ENCODE measurements around the gene POLR2B.
A peak's percentile ranks its signal among the peaks of the same experiment; 100 is the strongest.
"Not testable (repeated sequence)": the region's sequence is repeated elsewhere in the genome, so short reads cannot be mapped to it uniquely, and the experiment has no call there.

POLR2B gene

DNA sequence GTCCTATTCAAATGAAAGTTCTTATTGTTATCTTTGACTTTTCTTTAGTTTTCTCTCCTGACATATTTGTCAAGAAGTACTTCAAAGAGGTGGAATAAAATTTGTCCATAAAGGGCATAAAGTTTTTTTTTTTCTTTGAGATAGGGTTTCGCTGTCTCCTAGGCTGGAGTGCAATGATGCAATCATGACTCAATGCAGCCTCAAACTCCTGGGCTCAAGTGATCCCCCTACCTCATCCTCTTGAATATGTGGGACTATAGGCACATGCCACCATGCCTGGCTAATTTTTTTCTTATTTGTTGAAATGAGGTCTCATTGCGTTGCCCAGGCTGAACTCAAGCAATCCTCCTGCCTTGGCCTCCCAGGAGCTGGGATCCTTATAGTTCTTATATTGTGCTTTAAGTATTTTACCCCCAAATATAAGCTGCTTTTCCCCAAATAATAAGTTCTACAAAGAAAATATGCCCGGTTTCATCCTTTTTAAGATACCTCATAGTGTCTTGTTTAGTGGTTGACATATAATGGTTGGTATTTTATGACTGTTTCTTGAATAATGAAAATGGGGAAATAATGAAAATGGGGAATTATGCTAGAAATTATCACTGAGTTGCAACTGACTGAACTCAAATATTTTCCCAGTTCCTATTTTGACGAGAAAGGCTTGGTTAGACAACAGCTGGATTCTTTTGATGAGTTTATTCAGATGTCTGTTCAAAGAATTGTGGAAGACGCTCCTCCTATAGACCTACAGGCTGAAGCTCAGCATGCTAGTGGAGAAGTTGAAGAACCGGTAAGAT lies 11.6 kb downstream of the POLR2B start:
- DNase-seq: no peak

DNA sequence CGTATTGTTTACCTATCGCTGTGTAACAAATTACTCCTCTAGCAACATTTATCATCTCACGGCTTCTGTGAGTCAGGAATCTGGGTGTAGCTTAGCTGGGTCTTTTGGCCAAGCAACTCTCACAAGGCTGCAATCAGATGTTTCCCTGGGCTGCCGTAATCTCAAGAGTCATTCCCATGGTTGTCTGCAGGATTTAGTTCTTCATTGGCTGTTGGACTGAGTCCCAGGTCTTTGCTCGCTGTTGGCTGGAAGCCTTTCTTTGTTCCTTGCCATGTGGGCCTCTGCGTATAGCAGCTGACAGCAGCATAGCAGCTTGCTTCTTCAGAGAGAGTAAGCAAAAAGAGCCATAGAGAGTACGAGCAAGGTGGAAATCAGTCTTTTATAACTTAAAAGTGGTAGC lies 16.8 kb downstream of the POLR2B start:
- peak; percentile 6 to 50 for DNase-seq

DNA sequence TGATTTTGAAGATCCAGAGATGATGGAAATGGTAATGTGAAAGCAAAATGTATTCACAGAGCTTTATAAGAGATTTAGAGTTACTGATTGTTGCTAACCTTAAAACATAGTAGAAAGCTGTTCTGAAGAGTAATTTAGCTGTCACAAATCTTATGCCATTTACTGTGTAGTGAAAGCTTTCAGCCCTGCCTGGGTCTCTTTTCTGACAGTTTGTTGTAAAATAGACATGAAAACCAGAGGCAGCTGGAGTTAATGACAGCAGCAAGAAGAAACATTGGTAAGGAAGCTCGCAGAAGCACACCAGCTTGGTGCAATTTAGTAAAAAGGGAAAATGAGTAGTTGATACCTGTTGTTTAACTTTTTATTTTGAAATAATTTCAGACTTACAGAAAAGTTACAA lies 21.1 kb downstream of the POLR2B start:
- DNase-seq: no peak

DNA sequence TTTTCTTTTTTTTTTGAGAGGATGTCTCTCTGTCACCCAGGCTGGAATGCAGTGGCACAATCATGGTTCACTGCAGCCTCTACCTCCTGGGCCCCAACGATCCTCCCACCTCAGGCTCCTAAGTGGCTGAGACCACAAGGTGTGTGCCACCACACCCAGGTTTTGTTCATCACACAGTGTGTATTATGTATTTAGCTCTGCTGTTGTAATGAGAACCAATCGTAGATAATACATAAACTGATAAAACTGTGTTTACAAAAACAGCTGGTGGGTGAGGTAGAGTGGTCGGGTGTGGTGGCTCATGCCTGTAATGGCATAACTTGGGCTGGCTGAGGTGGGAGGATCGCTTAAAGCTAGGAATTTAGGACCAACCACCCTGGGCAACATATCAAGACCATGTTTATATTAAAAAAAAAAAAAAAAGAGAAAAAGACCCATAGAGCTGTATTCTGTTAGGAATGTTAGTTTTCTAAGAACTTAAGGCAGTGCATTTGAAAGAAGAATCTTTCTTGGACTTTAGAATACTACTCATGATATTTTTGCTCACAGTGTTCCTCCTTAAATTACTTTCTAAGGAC lies 34.9 kb downstream of the POLR2B start:
- no peak for DNase-seq

DNA sequence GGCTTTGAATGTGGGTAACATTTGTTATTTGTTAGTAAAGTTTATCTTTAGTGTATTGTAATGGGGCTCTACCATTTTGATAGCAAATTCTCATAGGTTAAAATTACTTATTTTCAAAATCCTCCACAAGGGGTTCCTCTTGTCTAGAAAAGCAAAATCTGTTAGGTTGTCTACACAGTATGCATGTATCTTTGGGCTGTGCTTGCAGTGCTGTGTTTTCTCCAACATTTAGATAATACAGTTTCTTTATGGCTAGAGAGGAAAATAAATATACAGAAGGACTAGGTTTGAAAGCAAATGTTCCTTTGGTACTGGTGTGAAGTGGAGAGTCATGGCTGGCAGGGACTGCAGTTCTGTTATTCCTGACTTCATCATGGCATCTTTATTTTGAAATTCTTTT lies 40.3 kb downstream of the POLR2B start:
- DNase-seq: no peak

DNA sequence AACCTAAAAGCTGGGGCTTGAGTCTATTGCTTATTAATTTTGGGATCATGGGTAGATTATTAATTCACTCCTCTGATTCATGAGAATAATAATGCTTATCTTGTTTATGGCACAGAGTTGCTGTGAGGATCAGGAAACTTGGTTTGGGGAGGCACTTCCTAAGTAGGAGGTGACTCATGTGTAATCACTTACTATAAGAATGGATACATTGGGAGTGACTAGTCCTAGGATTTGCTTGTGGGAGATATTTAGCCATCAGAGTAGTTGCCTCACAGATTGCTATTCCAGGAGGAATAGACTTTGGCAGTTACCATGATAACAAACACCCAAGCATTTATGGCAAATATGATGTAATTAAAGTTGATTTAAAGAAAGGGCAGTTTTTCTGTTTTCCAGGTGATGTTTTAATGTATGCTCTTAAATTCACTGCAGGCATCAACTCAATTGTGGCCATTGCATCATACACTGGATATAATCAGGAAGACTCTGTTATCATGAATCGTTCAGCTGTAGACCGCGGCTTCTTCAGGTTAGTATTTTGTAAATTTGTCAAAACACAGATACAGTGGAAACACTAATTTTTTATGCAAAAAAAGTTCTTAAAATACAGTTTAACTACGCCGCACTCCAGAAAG lies 41.9 kb downstream of the POLR2B start:
- DNase-seq: no peak

DNA sequence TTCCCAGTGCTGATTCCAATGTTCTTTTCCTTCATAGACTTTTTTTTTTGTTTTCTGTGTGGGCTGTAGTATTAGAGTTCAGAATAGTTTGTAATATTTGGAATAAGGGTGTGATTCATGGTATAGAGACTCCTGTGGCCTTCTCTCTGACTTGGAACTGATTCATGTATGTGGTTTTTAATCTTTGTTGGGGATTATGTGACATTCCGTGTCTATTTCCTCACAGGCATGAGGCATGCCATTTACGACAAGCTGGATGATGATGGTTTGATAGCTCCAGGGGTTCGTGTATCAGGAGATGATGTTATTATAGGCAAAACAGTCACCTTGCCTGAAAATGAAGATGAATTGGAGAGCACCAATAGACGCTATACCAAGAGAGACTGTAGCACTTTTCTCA lies 44.4 kb downstream of the POLR2B start:
- DNase-seq: no peak

DNA sequence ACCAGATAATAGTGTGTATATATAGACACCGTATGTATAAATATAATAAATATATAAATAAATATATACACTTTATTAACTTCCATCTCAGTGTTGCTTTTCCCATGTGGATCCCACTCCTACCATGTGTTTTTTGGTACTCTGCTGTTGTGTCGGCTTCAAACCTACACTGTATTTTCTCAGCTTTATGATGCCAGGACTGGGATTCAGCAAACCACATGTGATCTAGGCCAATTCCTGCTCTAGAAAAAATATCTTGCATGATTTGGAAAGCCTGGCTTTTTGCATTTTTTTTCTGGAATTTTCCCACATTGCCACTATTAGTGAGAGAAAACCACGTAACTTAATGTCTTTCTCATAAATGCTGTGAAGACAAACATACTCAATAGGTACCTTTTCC lies 55.8 kb downstream of the POLR2B start:
- no peak for DNase-seq

DNA sequence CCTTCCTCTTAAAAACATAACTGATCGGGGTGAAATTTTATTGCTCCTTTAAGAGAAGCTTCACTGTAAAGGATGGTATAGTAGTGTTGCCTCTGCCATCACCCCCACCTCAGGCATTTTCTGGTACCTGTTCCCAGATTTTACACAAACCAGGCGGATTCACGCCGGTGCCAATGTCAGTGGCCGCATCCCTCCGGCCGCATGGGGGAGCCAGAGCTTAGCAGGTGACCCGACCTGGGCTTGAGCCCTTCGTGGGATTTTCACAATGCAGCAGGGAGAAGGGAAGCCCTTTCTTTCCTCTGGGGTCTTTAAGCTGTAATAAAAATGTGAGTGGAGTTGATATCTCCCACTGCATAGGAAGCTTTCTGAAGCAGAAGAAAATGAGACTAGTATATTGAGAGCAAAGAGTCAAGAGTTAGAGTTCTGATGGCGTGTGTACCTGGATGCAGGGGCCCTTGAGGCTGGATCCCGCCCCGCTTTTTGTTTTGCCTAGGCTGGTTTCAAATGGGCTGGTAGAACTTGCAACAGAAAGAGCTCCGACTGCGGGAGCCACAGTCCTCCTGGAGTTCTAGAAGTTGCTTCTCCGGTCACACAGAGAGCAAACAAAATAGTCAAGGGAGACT lies 59.4 kb downstream of the POLR2B start:
- peak; percentile 12 to 16 for DNase-seq

DNA sequence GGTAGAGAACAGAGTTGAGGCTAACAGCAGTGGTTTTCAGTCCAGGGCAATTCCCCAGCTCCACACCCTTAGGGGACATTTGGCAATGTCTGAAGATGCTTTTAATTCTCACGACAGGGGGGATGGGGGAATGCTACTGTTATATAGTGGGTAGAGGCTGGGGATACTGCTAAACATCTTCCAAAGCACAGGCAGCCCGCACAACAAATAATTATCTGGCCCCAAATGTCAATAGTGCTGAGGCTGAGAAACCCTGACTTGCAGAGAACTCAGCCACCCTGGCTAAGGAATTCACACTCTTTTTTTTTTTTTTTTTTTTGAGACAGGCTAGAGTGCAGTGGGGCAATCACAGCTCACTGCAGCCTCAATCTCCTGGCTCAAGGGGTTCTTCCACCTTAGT lies 60.6 kb downstream of the POLR2B start:
- no peak for DNase-seq

DNA sequence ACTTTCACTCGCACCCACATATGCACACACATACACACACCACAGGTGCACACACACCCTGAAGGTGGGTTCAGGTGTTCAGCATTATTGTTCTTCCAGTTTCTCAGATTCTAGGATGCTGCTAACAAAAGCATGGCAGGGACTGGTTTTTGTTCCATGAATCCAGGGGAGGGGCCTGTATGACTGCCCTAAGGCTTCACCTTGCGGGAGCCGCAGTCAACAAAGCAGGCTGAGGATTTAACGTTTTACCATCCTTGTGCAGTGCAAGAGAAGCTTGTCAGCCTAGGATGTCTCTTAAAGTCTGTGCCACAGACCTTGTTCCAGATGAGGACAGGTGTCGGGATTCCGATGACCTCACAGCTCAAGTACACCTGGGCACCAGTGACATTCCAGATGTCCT lies 61.8 kb downstream of the POLR2B start:
- DNase-seq: no peak

DNA sequence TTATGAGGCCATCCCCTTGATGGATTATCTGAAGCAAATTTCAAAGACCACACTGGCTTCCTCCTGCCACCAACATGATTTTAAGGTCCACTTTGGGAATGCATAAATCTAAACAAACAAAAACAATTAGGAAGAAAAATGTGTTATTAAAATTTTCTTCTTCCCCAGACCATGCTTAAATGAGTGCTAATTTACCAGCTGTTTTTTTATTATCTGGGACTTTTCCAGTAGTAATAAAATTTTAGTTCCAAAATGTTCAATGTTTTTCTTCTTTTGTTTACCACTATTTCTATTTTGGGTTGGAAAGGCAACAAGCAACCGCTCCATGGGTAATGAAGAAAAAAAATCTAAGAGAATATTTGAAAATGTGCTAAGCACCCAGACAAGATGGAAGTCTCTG lies 62.3 kb downstream of the POLR2B start:
- DNase-seq: no peak

DNA sequence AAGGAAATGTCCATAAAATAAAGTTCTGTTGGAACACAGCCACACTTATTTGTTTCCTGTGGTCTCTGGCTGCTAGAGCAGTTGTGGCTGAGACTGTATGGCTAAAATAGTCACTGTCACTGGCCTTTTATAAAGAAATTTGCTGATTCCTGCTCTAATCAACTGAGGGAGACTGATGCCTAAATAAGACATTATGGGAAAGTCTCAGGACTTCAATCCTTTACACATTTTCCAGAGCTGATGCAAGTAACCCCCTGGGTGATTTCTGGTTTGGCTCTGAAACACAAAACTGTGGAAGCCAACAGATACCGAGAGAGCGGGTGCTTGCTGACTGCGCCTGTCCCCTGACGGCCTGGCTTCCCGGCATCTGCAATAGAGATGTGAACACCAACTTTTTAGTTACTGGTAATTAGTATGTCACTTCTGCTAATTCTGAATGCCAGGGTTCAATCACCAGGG lies 64.0 kb downstream of the POLR2B start:
- DNase-seq: no peak

DNA sequence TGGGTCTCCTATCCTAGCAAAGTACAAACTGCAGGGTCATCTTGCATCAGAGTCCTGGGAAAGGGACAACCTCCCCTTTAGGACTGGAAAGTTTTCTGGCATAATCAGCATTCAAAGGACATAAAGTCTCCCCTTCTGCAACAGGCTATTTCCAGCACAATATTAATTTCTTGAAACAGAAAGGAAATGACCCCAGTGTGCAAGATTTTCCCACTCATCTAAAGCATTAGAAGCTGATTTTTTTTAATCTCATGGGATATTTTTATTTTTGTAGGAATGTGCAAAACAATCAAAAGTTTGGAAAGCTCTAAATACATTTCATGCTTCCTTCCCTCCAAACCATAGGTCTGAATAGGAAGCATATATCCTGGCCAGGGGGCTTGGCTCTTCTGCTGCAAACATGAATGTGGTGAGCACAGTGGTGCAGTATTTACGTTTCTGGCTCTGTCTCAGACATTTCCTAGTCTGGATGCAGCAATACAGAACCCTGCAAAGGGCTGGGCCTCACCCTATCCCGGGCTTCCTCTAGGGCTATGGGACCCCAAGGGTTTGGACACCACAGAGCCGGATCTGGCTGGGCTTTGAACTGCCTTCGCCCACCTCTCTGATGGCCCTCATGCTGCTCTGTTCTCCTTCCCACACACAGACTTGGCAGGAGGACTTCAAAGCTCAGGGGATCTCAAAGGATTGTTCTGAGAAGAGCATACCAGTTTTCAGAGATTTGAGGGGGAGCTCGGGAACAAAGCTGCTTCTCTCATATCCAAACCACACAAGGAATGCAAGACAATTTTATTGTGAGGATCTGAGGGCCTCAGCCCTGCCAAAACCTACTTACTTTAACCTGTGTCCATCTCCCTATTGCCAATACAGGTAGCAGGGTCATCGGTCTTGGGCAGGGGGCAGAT lies 64.9 kb downstream of the POLR2B start:
- DNase-seq: no peak

DNA sequence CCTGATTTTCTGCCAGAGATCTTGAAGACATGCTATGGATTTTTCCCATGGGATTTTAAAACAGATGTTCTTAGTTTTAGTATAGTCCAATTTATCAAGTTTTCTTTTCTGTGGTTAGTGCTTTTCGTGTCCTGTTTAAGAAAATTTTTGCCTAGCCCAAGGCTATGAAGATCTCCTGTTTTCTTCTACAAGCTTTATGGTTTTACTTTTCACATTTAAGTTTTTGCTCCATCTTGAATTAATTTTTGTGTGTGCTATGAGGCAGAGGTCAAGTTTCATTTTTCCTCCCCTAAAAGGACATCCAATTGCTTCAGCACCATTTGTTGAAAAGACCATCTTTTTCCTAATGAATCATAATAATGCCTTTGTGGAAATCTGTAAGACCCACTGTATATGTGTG lies 65.6 kb downstream of the POLR2B start:
- no peak for DNase-seq

DNA sequence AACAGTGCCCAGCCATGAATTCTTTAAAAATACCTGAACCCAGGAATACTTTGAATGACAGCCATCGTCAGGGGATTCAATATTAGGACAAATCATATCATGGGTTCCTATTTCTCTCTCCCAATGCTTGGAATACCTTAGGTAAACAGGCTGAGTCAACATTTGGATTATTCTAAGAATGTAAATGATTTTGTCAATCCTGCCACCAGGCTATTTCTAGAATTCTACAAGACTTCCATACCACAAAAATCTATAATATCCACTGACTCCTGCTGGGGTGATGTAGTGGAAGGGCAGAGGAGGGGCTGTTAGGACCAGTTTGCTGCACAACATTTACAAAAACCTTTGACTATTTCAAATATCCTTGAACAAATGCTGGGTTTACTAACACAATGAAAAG lies 66.3 kb downstream of the POLR2B start:
- no peak for DNase-seq

DNA sequence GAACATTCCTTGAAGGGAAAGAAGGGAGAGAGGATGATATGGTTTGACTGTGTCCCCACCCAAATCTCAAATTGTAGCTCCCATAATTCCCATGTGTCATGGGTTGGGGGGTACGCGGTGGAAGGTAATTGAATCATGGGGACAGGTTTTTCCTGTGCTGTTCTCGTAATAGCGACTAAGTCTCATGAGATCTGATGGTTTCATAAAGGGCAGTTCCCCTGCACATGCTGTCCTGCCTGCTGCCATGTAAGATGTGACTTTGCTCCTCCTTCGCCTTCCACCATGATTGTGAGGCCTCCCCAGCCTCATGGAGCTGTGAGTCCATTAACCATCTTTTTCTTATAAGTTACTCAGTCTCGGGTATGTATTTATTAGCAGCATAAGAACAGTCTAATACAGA lies 68.3 kb downstream of the POLR2B start:
- DNase-seq: not testable (repeated sequence)

DNA sequence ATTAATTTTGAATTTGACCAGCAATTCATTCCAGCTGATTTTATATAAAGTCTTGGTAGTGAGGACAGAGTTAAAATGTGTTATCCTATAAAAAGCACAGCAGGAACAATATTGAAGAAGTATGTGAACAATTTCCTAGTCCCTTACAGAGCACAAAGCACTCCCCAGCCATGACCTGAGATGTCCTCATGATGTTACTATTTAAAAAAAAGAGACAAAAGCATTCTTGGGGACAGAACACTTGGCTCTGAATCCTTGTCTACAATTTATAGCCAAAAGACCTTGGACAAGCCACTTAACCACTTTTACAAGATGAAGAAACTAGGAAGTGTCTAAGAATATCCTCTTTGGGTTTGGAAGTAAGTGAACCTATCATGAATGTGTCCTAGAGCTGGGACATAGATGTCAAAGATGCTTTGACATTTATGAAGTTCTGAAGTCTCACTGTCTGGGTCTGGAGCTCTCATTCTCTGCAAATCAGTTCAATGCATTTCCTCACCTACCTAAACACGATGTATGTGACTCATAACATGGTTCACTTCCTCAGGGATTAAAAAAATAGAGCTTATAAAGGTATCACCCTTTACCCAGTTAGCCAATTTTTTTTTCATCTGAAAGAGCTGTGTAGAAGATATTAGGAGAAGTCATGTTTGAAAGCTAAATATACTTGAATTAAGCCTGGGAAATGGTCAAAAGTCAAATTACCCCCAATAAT lies 70.1 kb downstream of the POLR2B start:
- no peak for DNase-seq

DNA sequence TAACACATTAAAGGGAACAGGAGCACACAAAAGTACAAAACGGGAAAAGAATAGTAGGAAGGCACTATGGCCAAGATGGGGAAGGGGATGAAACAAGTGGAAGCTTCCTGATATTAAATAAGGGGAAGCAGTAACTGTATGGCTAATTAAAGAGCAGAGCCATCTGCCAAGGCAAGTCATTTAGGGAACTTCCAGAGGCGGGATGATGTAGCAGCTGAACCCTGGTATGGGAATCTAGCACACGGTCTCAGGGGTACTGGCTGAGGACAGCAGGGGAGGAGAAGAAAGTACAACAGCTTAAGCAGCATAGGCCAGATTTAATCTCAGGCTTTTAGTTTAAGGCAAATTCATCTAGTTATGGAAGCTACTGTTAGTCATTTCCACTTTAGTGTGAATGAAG lies 72.4 kb downstream of the POLR2B start:
- no peak for DNase-seq

DNA sequence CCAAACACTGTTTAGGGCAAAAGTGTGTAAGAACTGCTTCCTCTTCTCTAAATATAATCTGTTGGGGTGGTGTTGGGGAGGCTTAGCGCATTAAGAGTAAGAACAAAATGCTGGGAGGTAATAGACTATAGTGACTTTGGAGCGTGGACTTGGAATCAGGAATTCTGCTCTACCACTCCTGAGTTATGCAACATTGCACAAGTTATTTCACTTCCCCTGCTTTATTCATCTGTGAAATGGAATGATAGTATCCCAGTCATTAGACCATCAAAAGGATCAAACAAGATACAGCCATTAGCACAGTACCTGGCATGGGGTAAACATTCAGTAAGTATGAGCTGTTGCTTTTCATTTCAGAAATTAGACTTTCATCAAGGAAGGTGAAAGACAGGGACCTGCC lies 72.8 kb downstream of the POLR2B start:
- no peak for DNase-seq

DNA sequence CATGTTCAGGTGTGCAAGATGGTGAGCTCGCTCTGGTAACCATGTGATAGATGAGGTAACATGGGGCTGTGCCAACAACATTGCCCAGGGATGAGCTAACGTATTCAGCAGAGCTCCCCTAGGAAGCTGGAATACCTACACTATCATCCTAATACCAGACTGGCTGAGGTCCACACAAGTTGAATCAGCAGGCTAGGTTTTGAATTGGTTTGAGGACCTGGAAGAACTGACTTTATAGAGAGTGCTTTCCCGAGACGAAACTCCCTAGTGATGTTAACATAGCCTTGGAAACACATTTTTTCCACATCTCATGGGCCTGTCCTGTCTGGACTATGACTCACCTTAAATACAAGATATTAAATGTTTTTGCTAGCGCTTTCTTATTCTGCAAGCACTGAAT lies 74.8 kb downstream of the POLR2B start:
- no peak for DNase-seq

DNA sequence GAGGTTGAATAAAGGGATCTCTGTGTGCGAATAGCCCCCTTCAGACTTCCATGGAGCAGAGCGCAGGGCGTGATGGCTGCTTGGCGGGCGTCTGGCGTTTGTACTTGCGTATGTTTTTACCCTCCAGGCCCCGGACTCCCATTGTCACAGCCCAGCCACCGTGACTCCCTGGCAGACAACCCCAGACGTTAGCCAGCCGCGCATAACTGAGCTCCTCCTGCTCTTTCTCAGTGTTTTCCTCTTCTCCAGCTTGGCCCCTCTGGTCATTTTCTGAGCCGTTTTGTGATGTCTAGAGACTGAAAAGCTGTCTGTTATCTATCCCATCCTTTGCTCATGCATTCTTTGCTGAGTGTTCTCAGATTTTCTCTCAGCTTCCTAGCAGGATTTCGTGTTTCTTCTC lies 77.2 kb downstream of the POLR2B start:
- DNase-seq: no peak

All from NCI-H2081 (cell line).